Lower leg skin (tissue), 4 donors: ENCODE results near the gene MYO18A. TPM values are rescaled to one million over a fixed set of nuclear protein-coding genes. Genes with fewer than 3 reads are reported as not detected.
A peak's percentile ranks its signal among the peaks of the same experiment; 100 is the strongest.

Experiments used
- DNase-seq, 2 donors: peaks; one replicate each; pipeline ENCODE4 v3.0.0-alpha.2; 2019; ENCODE audit warnings: low spot score in 2 of 2
- H3K4me3 ChIP-seq: fragments of 200-600 bp; sonication (generic); 2 replicates; pipeline ENCODE4 v1.5.1; 2017; ENCODE audit warnings: mild to moderate bottlenecking, low read depth; ENCODE audit not compliant: poor library complexity, severe bottlenecking
- POLR2A ChIP-seq, 2 donors: fragments of 450-650 bp; IDR thresholded peaks; one replicate each; pipeline ENCODE4 v1.6.1; 2016 to 2017; ENCODE audit warnings: antibody characterized with exemption in 2 of 2, mild to moderate bottlenecking in 1 of 2, moderate library complexity in 1 of 2
- WGBS, 2 donors: methylation state at CpG; one replicate each; pipeline ENCODE4 v1.1.5; 2018; 5-methylcytosine and 5-hydroxymethylcytosine counted together
- intact Hi-C: fragments of 100-400 bp; cut with DNase I; formaldehyde crosslinking; loops from one replicate; pipeline ENCODE4 v1.15.0; 2023; ENCODE audit warnings: low total_unique reads
- total RNA-seq, 4 donors: library from RNA; depleted of rRNA; stranded (reverse); fragments of >200 nt; gene quantifications; one replicate each; pipeline ENCODE4 v1.1.0, GENCODE V29; 2016
- TF ChIP-seq, protein P1 (sequence below), 3 donors: fragments of 450-650 bp; IDR thresholded peaks; one replicate each; pipeline ENCODE4 v1.5.1; 2016; ENCODE audit warnings: antibody characterized with exemption in 3 of 3, mild to moderate bottlenecking in 3 of 3, moderate library complexity in 2 of 3

Gene MYO18A
- total RNA-seq, 4 donors from 2014 or later = 87.3 to 123 (median 94.0) TPM

DNA sequence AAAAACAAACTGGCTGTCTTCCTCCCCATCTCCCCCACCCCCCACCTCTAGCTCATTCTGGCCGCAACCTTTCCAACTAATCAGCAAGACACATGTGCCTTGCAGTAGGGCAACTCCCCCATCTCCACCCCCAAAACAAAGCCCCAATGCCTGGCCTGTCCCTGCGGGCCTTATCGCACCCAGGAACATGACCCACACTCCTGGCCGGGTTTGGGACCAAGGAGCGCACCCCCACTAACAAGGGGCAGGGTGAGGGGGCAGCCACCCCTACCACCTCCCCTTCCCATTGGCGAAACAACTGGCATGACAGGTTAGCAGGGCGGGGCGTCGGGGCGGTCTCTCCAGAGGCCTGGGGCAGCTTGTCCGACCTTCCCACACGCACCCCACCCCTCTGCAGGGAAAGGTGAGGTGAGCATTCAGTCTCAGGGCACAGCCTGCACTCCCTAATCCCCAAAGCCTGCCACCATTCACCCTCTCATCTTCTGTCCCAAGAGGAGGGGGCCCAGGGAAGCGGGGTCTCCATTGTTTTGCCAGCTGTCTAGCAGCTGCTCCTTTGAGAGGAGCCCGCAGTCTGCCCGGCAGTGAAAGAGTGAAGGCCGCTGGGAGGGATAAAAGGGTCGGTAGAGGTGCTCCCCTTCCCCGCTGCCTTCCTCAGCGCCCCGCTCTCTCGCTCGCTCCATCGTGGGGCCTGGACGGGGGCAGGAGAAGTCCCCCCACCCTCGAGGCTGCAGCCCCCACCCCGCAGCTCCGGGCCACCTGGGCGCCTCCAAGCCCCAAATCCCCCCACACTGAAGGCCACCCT is 765 bp downstream of the MYO18A start:
- intact Hi-C loops = no loop called here
- 12 to 15% methylated on average over 23 to 24 of the region's 28 CpGs for WGBS, 2 donors
- H3K4me3 ChIP-seq = peak overlapping the region; percentile 36
- TF ChIP-seq, protein P1, sequence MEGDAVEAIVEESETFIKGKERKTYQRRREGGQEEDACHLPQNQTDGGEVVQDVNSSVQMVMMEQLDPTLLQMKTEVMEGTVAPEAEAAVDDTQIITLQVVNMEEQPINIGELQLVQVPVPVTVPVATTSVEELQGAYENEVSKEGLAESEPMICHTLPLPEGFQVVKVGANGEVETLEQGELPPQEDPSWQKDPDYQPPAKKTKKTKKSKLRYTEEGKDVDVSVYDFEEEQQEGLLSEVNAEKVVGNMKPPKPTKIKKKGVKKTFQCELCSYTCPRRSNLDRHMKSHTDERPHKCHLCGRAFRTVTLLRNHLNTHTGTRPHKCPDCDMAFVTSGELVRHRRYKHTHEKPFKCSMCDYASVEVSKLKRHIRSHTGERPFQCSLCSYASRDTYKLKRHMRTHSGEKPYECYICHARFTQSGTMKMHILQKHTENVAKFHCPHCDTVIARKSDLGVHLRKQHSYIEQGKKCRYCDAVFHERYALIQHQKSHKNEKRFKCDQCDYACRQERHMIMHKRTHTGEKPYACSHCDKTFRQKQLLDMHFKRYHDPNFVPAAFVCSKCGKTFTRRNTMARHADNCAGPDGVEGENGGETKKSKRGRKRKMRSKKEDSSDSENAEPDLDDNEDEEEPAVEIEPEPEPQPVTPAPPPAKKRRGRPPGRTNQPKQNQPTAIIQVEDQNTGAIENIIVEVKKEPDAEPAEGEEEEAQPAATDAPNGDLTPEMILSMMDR (IDR thresholded peaks at IDR 0.05) = no peak
- no peak for TF ChIP-seq POLR2A (IDR thresholded peaks at IDR 0.05)
- DNase-seq = peak; percentile 55 to 92

DNA sequence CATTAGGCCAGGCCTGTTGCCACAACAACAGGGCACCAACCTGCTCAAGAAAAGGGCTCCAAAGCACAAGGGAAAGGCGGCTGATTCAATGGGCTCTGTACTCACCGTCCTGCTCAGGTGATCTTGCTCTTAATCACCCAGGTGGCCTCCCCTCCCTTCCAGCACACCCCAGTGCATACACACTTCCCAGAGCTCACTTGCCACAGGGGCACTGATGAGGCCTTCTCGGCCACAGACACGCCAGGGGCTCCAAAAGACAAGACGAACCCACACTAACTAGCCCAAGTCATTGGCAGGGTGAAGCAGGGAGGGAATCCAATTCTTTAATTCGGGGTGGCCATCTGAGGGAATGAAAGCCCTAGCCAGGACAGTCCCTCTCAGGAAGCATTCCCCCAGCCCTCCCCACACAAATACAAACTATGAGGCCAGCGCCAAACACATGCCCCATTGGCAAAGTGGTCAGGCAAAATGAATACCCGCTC is 1.4 kb downstream of the MYO18A start:
- DNase-seq = peak in 1 of 2 donors; percentile 86
- H3K4me3 ChIP-seq = no peak overlapping the region
- intact Hi-C loops = no loop called here
- no peak for TF ChIP-seq POLR2A (IDR thresholded peaks at IDR 0.05)
- TF ChIP-seq, protein P1 (IDR thresholded peaks at IDR 0.05) = no peak
- WGBS, 2 donors = 31 to 33% methylated on average over 8 of the region's 8 CpGs

DNA sequence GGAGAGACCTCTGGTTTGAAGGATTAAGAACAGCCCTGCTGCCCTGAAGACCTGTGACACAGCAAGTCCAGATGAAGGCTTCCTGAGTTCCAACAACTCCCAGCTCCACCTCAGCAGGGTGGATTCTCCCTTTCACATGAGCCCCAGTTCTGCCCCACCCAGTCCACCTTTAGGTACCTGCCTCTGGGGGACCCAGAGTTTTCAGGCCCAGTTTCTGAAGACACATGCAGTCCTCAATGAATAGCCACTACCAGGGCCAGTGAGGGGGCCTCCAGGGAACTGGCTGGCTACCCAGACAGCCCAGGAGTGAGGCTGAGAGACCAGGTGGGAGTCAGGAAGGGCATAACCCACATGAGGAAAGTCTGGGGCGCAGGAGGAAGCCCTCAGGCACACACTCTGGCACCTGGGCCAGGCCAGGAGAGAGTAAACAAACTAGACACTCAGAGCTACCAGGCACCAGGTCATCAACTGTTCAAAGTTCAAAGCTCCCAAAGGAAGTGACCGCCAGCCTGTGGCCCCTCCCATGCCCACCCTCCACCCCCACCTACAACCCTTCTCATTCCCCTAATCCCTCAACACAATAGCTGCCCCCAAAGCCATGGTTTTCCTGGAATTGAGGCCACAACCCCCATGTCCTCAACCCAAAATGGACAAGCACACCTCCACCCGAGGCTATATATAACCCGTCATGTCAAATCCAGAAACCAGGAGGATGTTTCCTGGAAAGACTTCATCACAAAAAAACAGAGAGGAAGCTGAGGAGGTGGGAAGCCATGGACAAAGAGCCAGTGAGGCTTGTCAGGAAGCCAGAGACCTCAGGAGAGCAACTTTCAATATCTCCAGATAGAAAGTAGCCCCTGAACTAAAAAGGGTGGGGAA is 2.1 kb downstream of the MYO18A start:
- WGBS, 2 donors = 53 to 55% methylated on average over 4 of the region's 4 CpGs
- DNase-seq = peak in 1 of 2 donors; percentile 84
- TF ChIP-seq, protein P1 (IDR thresholded peaks at IDR 0.05) = no peak
- no peak for TF ChIP-seq POLR2A (IDR thresholded peaks at IDR 0.05)
- H3K4me3 ChIP-seq = no peak overlapping the region
- intact Hi-C loops = no loop called here

DNA sequence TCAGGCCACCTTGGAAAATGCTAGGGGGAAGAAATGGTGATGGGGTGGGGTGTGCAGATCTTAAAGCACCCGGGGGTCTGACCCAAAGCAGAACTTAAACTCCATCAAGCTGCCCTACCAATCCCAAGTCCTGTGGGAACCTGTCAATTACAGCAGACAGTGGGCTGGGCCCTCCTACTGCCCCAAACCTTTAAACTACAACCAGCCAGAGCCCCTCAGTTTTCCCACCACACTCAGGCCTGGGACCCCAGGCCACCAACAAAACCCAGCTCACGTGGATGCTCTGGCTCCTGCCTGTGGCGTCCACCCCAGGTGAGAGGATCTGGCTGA is 2.7 kb downstream of the MYO18A start:
- DNase-seq = peak in 1 of 2 donors; percentile 79
- no peak overlapping the region for H3K4me3 ChIP-seq
- TF ChIP-seq, protein P1 (IDR thresholded peaks at IDR 0.05) = no peak
- TF ChIP-seq POLR2A (IDR thresholded peaks at IDR 0.05) = no peak

DNA sequence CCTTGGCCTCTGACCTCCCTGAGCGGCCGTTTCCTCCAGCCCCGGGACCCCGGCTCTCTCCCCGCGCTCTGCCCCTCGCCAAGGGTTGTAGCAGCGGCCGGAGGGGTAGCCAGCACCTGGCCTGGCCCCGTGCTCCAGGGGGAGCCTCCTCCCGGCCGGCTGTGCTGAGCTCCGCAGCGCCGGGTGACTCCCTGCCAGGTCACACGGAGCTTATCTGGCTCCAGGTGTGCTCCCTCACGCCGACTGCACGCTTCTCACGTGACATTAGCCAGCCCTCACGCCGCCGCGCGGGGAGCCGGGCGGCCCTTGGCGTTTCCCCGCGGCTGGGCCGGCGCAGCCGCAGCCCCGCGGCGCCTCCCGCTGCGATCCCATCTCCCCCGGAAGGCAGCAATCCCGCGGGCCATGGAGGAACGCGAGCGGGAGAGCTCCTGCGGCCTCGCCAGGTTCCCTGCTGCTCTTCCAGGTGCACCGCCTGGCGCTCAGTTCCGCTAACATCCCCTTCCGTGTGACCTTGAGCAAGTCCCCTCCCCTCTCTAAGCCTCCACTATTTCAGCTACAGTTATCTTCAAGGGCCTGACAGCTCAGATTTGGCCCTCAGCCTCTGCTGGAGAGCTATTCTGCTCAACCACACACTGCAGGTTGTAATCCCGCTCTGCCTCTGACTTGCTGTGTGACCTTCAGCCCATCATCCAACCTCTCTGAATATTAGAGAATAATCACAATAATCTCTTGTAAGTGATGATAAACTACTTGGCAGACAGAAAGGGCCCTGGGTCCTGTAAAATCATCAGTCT is 3.4 kb downstream of the MYO18A start:
- WGBS, 2 donors = 1 to 10% methylated on average over 12 to 39 of the region's 51 CpGs
- TF ChIP-seq POLR2A (IDR thresholded peaks at IDR 0.05) = no peak
- TF ChIP-seq, protein P1 (IDR thresholded peaks at IDR 0.05) = no peak
- peak in 1 of 2 donors; percentile 87 for DNase-seq
- intact Hi-C loops = no loop called here
- peak overlapping the region; percentile 23 for H3K4me3 ChIP-seq

More for the DNA sequence above, 2.7 kb downstream of the MYO18A start:
- intact Hi-C loops = no loop called here
- WGBS, 2 donors = 27 to 47% methylated on average over 3 of the region's 3 CpGs
